ENCODE results near the gene AP4E1. TPM values are rescaled to one million over a fixed set of nuclear protein-coding genes. Genes with fewer than 3 reads are reported as not detected.

Gene AP4E1
- total and polyA plus RNA-seq, 2 donors (not counting 3 experiments of a cell fraction or from before 2014, with no cell fraction given): 1.6 to 9.8 TPM

GRCh38 chr15:50880651-50881114 lies 27.8 kb upstream of the AP4E1 start:
- intact Hi-C loops (cut with micrococcal nuclease): loop anchor here (10.0 kb wide), 1 partner anchor 386 kb away; no protein-coding TSS in a partner anchor
- Histone ChIP-seq H3K27ac (ENCODE audit: insufficient read depth, low read depth, low read length) (no peak overlapping the region), H3K4me2 (ENCODE audit: insufficient read depth, low read length) (no peak overlapping the region), H4K20me1 (replicated peaks; ENCODE audit: control insufficient read depth, extremely low read depth, insufficient read depth, low read length) (no peaks in the 10 kb centered on the region), H3K4me1 (ENCODE audit: control insufficient read depth, extremely low read depth, insufficient read depth, low read length) (peaks cover 26% of the 10 kb centered on the region), H3K9ac (replicated peaks; ENCODE audit: extremely low read depth, insufficient read depth, low read length) (no peak overlapping the region), H3K79me2 (ENCODE audit: control insufficient read depth, insufficient read depth, low read length) (no peaks in the 10 kb centered on the region), H2AFZ (ENCODE audit: low read depth, low read length) (peak overlapping the region; percentile 77), H3K9me1 (replicated peaks; ENCODE audit: control insufficient read depth, extremely low read depth, insufficient read depth, low read length) (no peaks in the 10 kb centered on the region), H3K36me3 (ENCODE audit: control insufficient read depth in 2 of 2, extremely low read depth in 1 of 2, insufficient read depth in 2 of 2, low read length in 2 of 2) (no peaks in the 10 kb centered on the region), H3K27me3 (ENCODE audit: control insufficient read depth in 2 of 2, insufficient read depth in 2 of 2, low read length in 2 of 2) (no peaks in the 10 kb centered on the region), H3K4me3 (replicated peaks in 1 of 3; ENCODE audit: insufficient read depth in 1 of 3, low read depth in 1 of 3, low read length in 3 of 3) (no peak overlapping the region), H3K9me3 (replicated peaks; ENCODE audit: control insufficient read depth, insufficient read depth, low read length) (no peaks in the 10 kb centered on the region)
- FAIRE-seq (no peak), DNase-seq (ENCODE audit: low read depth, low spot score) (peak; percentile 11)
- no peak for TF ChIP-seq EZH2 (IDR thresholded peaks at IDR 0.05; ENCODE audit: borderline replicate concordance, low read depth, low read length, severe bottlenecking)
- TF ChIP-seq FOS (IDR thresholded peaks at IDR 0.05; ENCODE audit: borderline replicate concordance, insufficient read depth, low read length): no peak
- no peak for TF ChIP-seq POLR2AphosphoS5 (IDR thresholded peaks at IDR 0.05; ENCODE audit: insufficient read depth, low read depth, low read length)
- TF ChIP-seq GATA2 (IDR thresholded peaks at IDR 0.05; ENCODE audit: insufficient read depth, insufficient read length, low read depth, low read length): no peak
- CTCF ChIA-PET: interaction anchor here (0.5 to 1.0 kb wide), 3 partner anchors 28 to 168 kb away, joined by 3 read pairs; partner anchors contain the start of gene AP4E1
- BruUV-seq (replicated peaks): no TSS peak
- dilution Hi-C loops (cut with MboI; ENCODE audit: extremely low pct_ligation_motif_present, low sequenced_read_pairs): no loop called here
- POLR2A ChIA-PET: no interaction called here

- intact Hi-C loops (cut with micrococcal nuclease) (loop anchor here (10.0 kb wide), 1 partner anchor 387 kb away; no protein-coding TSS in a partner anchor), dilution Hi-C loops (cut with MboI; ENCODE audit: extremely low pct_ligation_motif_present, low sequenced_read_pairs) (no loop called here)
- Histone ChIP-seq H3K9me3 (replicated peaks; ENCODE audit: control insufficient read depth, insufficient read depth, low read length) (no peaks in the 10 kb centered on the region), H2AFZ (ENCODE audit: low read depth, low read length) (no peak overlapping the region), H3K4me2 (ENCODE audit: insufficient read depth, low read length) (no peak overlapping the region), H3K9me1 (replicated peaks; ENCODE audit: control insufficient read depth, extremely low read depth, insufficient read depth, low read length) (no peaks in the 10 kb centered on the region), H3K4me3 (replicated peaks in 1 of 3; ENCODE audit: insufficient read depth in 1 of 3, low read depth in 1 of 3, low read length in 3 of 3) (no peak overlapping the region), H3K9ac (replicated peaks; ENCODE audit: extremely low read depth, insufficient read depth, low read length) (no peak overlapping the region), H3K4me1 (ENCODE audit: control insufficient read depth, extremely low read depth, insufficient read depth, low read length) (peaks cover 26% of the 10 kb centered on the region), H3K36me3 (ENCODE audit: control insufficient read depth in 2 of 2, extremely low read depth in 1 of 2, insufficient read depth in 2 of 2, low read length in 2 of 2) (no peaks in the 10 kb centered on the region), H3K27ac (ENCODE audit: insufficient read depth, low read depth, low read length) (no peak overlapping the region), H3K79me2 (ENCODE audit: control insufficient read depth, insufficient read depth, low read length) (no peaks in the 10 kb centered on the region), H3K27me3 (ENCODE audit: control insufficient read depth in 2 of 2, insufficient read depth in 2 of 2, low read length in 2 of 2) (no peaks in the 10 kb centered on the region), H4K20me1 (replicated peaks; ENCODE audit: control insufficient read depth, extremely low read depth, insufficient read depth, low read length) (no peaks in the 10 kb centered on the region)
- no peak for TF ChIP-seq MAX (IDR thresholded peaks at IDR 0.05; ENCODE audit: insufficient read depth, insufficient read length)
- TF ChIP-seq POLR2A (IDR thresholded peaks at IDR 0.05; ENCODE audit: low read depth, low read length): no peak
- no peak for TF ChIP-seq CTCF (IDR thresholded peaks at IDR 0.05; ENCODE audit: extremely low read depth in 1 of 2, insufficient read depth in 1 of 2, low read depth in 1 of 2, low read length in 2 of 2)
- no peak for TF ChIP-seq EZH2 (IDR thresholded peaks at IDR 0.05; ENCODE audit: borderline replicate concordance, low read depth, low read length, severe bottlenecking)
- no peak for TF ChIP-seq GATA2 (IDR thresholded peaks at IDR 0.05; ENCODE audit: insufficient read depth, insufficient read length, low read depth, low read length)
- no peak for TF ChIP-seq POLR2AphosphoS5 (IDR thresholded peaks at IDR 0.05; ENCODE audit: insufficient read depth, low read depth, low read length)
- no peak for TF ChIP-seq FOS (IDR thresholded peaks at IDR 0.05; ENCODE audit: borderline replicate concordance, insufficient read depth, low read length)
- TF ChIP-seq JUN (IDR thresholded peaks at IDR 0.05; ENCODE audit: borderline replicate concordance, insufficient read depth, insufficient read length, low read depth): no peak
- TF ChIP-seq MYC (IDR thresholded peaks at IDR 0.05; ENCODE audit: low read depth, low read length): no peak
- ChIA-PET POLR2A (no interaction called here), CTCF (interaction anchor here (1.0 kb wide), 1 partner anchor 26 kb away, joined by 3 read pairs; no protein-coding TSS in a partner anchor)
- DNase-seq (ENCODE audit: low read depth, low spot score): no peak
- BruUV-seq (replicated peaks): no TSS peak
- no peak for FAIRE-seq
Measured at GRCh38 chr15:50881121-50882048, 27.1 kb upstream of the AP4E1 start.

Data from endothelial cell of umbilical vein (primary cell).